AG10803 (cell line): ENCODE results near the gene DRAXIN.

ENCODE experiments used
- DNase-seq: peaks from one replicate; pipeline ENCODE4 v3.0.0; 2010; ENCODE audit warnings: low read depth
- H3K4me3 ChIP-seq: 2 replicates; pipeline ENCODE4 v1.5.1; 2011; ENCODE audit warnings: mild to moderate bottlenecking, low read length, control low read depth
- TF ChIP-seq, protein P1 (sequence below): conservative IDR thresholded peaks from 2 replicates; pipeline ENCODE4 v1.5.1; 2011; ENCODE audit warnings: mild to moderate bottlenecking, low read length, control low read depth, inconsistent platforms

Gene DRAXIN

DNA sequence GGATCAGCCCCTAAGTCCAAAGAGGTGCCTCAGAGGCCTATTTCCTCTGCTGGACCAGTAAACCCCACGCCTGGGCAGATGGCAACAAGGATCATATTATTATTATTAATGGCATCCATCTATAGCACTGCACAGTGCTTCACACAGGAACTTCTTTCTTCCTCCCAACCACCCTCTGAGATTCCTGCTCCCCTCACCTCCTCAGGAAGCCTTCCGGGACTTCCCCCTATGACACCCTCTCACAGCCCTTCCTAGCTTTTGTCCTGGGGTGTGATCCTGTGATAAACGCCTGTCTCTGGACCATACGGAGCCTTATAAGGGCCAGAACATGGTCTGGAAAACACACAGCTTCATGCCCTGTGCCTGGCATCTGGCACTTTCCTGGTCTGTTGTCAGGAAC is 40.5 kb upstream of the DRAXIN start:
- H3K4me3 ChIP-seq: no peak overlapping the region
- TF ChIP-seq, protein P1, sequence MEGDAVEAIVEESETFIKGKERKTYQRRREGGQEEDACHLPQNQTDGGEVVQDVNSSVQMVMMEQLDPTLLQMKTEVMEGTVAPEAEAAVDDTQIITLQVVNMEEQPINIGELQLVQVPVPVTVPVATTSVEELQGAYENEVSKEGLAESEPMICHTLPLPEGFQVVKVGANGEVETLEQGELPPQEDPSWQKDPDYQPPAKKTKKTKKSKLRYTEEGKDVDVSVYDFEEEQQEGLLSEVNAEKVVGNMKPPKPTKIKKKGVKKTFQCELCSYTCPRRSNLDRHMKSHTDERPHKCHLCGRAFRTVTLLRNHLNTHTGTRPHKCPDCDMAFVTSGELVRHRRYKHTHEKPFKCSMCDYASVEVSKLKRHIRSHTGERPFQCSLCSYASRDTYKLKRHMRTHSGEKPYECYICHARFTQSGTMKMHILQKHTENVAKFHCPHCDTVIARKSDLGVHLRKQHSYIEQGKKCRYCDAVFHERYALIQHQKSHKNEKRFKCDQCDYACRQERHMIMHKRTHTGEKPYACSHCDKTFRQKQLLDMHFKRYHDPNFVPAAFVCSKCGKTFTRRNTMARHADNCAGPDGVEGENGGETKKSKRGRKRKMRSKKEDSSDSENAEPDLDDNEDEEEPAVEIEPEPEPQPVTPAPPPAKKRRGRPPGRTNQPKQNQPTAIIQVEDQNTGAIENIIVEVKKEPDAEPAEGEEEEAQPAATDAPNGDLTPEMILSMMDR: no peak
- no peak for DNase-seq

DNA sequence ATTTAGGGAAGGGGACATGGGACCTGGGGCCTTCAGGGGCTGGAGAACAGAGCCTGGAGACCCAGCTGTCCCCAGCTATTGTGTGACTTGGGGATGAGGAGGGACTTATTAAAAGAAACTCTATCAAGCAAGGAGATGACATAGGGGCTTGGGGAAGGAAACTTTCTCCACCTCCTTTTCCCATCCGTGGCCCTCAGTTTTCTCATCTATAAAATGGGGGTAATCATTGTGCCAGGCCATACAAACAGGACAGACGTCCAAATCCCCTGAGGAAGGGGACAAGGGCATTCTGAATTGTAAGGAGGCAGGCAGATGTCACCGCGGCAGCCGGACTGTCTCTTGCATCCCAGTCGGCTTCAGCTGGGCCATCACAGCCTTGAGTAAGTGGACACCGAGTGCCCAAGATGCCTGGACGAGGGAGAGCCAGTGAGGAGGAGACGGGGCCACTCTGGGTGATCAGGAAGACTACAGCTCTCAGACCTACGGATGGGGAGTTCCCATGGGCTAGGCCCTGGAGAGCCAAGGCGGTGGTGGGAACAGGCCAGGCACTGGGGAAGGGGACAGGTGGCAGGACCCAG is 39.2 kb upstream of the DRAXIN start:
- TF ChIP-seq, protein P1: no peak
- H3K4me3 ChIP-seq: no peak overlapping the region
- no peak for DNase-seq

DNA sequence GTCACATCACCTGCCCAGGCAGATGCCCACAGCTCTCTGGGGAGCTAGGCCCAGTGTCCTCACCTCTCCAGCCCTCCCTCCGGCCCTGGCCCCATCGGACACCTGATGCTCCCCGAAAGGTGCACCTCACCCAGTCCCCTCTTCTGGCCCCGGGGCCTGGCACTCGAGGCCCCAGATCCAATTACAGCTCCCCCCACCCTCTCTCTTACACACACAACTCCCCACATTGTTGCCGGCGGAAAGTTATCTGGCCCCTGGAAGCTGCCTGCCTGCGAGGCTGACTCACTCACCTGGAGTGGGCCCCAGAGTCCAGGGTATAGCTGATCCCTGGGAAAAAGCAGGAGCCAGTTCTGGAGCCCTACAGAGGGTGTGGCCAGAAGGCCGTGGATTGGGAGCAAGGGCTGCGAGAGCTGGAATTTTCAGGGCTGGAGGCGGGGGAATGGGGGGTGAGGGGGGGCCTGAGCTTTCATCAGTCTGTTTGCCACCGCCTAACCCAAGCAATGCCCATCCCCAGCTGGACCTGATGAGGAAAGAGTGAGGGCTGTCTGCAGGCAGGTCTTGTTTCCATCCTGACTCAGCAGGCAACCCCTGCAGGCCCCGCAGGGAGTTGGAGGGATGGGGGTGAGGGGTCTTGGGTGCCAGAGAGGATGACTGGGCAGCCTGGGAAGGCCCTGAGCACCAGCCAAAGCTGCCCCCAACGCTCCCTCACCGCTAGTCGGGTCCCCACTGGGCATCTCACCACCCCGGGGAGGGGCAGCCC is 38.2 kb upstream of the DRAXIN start:
- H3K4me3 ChIP-seq: no peak overlapping the region
- no peak for DNase-seq
- TF ChIP-seq, protein P1: no peak

DNA sequence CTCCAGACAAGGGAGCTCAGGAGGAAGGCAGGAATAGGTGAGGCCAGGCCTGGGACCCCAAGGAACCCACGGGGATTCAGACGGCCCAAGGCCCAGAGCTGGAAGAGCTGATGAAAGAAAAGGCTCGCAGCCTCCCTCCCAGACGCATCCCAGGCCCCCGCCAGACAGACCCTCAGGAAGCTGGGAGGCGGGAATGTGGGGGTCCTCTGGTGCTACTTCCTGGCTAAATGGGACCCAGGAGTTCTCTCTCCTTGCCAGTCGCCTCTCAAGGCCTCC is 37.7 kb upstream of the DRAXIN start:
- H3K4me3 ChIP-seq: no peak overlapping the region
- TF ChIP-seq, protein P1: no peak
- DNase-seq: no peak

DNA sequence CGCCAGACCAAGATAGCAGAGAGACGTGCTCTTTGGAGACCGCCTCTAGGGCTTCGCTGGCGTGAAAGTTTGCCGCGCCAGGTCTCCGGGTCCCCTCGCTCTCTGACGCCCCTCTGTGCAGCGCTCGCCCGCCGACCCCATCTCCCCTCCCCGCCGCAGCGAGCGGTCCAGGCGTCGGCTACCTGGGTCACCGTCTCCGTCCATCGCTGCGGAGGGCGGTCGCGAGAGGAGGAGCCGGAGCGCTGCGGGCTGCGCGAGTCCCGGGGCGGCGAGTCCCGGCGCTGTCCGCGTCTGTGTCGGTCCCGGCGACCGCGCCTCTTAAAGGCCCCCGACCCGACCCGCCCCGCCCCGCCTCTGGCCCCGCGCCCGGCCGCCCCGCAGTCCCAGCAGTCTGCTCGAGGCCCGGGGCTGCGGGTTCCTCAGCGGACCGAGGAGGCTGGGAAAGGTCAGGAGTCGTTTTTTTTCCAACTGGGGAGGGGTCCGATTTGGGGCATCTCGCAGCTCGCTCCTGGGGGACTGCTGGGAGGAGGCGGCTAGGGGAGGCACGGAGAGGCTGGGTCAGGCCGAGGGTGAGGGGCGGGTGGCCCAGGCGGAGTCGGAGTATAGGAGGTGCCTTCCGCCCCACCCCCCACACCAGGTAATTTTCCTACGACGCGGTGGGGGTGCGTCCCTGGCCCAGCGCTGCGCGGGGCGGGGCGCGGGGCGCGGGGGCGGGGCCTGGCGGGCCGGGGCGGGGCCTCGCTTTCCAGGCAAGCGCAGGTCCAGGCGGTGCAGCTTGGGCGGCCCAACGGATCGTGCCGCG is 37.2 kb upstream of the DRAXIN start, which contains the start of the genes FBXO2 and FBXO44:
Gene FBXO2 (minus strand): TSS at position 293 of the 802 bp plus-strand sequence. CDS start 89 bp downstream, at position 204.
Gene FBXO44 (plus strand): TSS at position 741 of the 802 bp plus-strand sequence. CDS start 959 bp downstream, outside the sequence.
- TF ChIP-seq, protein P1: no peak
- DNase-seq: no peak
- H3K4me3 ChIP-seq: peak within 1 kb of the TSS; percentile 67

DNA sequence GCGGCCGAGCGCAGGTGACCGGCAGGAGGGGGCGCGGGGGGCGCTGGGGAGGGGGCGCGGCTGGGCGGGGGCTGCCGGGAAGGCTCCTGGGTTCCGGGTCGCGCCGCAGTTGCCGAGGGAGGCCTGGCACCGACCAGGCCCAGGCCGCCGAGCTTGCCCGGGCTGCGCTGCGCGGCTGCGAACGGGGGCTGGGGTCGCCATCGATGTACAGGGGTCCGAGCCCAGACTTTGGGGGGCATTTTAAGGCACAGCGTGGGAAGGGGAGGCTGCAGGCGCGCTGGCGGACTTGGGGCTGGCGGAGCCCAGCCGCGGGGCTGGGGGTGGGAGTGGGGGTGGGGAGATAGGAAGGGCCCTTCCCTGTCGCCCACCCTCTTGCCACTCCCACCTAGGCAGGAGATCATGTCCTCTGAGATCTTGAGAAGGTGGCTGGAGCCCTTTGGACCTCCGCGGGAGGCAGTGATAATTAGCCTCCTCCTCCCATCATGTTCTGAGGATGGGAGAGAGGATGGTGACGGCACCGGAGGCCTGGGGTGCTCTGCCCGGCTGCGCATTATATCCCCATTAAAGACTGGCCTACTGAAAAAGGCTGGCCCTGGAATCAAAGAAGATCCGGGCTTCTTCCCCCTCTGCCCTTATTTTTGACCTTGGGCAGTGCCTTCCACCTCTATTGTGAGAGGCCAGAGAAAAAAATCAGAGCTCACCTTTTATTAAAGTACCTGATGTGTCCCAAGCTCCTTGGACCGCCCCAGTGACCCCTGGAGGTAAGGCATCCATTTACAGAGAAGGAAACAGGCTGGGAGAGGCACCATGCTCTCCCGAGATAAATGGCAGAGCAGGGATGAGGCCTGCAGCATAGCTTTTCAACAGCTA is 36.3 kb upstream of the DRAXIN start:
- TF ChIP-seq, protein P1: no peak
- no peak for DNase-seq
- H3K4me3 ChIP-seq: peak overlapping the region; percentile 67
